Activated T-helper 9 cell treated with anti-CD3 and anti-CD28 coated beads, Interleukin-2, amount 50 U/mL, for 16 hours (primary cell): ENCODE measurements around the gene DNAJC8.
A peak's percentile ranks its signal among the peaks of the same experiment; 100 is the strongest.

Experiments used
- DNase-seq: peaks from one replicate; pipeline ENCODE4 v3.0.0-alpha.2; 2020; ENCODE audit warnings: low read depth

Gene DNAJC8

GRCh38 chr1:28232558-28233263 lies at the start of gene DNAJC8:
DNAJC8 (minus strand) TSS chr1:28233029; CDS start chr1:28232998, 31 bp downstream.
- DNase-seq = peak; percentile 93

GRCh38 chr1:28281608-28282425 lies 49.0 kb upstream of the DNAJC8 start:
- no peak for DNase-seq

GRCh38 chr1:28280977-28281381 lies 48.1 kb upstream of the DNAJC8 start:
- DNase-seq = no peak

- DNase-seq = no peak
Observed at GRCh38 chr1:28280501-28280900, 47.7 kb upstream of the DNAJC8 start.

- no peak for DNase-seq
Observed at GRCh38 chr1:28279721-28280120, 46.9 kb upstream of the DNAJC8 start.

- DNase-seq = no peak
Observed at GRCh38 chr1:28278763-28279162, 45.9 kb upstream of the DNAJC8 start.

GRCh38 chr1:28273216-28273860 lies 40.5 kb upstream of the DNAJC8 start:
- no peak for DNase-seq

- no peak for DNase-seq
Observed at GRCh38 chr1:28272215-28272852, 39.5 kb upstream of the DNAJC8 start.

GRCh38 chr1:28269529-28269928 lies 36.7 kb upstream of the DNAJC8 start:
- no peak for DNase-seq

GRCh38 chr1:28267633-28268032 lies 34.8 kb upstream of the DNAJC8 start:
- no peak for DNase-seq

GRCh38 chr1:28266920-28267322 lies 34.1 kb upstream of the DNAJC8 start:
- no peak for DNase-seq

- no peak for DNase-seq
Observed at GRCh38 chr1:28265577-28265976, 32.7 kb upstream of the DNAJC8 start.

- no peak for DNase-seq
Observed at GRCh38 chr1:28264897-28265296, 32.1 kb upstream of the DNAJC8 start.

- no peak for DNase-seq
Observed at GRCh38 chr1:28260803-28261174, 28.0 kb upstream of the DNAJC8 start.

GRCh38 chr1:28259934-28260802 lies 27.3 kb upstream of the DNAJC8 start:
- DNase-seq = peak; percentile 27

- DNase-seq = peak; percentile 100
Observed at GRCh38 chr1:28259252-28259933, 26.6 kb upstream of the DNAJC8 start, which contains the start of gene SESN2. SESN2 (plus strand) TSS chr1:28259518; CDS start chr1:28259848, 330 bp downstream.

- no peak for DNase-seq
Observed at GRCh38 chr1:28258628-28259251, 25.9 kb upstream of the DNAJC8 start.

GRCh38 chr1:28257736-28258135 lies 24.9 kb upstream of the DNAJC8 start:
- DNase-seq = no peak

GRCh38 chr1:28256197-28256827 lies 23.5 kb upstream of the DNAJC8 start:
- no peak for DNase-seq

GRCh38 chr1:28249866-28250295 lies 17.1 kb upstream of the DNAJC8 start:
- DNase-seq = no peak
